Left lung (tissue), 10 donors: Measurements from ENCODE around the gene CHURC1. TPM values are rescaled to one million over a fixed set of nuclear protein-coding genes. Genes with fewer than 3 reads are reported as not detected.

ENCODE experiments used
- ATAC-seq: fragments of 200-7000 bp; cut with Tn5 transposase; one replicate; pipeline ENCODE4 v1.9.1; 2020; ENCODE audit warnings: moderate library complexity
- DNase-seq, 4 donors: peaks; one replicate each; pipeline ENCODE4 v3.0.0-alpha.2; 2013 to 2020
- H3K27ac ChIP-seq, 2 donors: fragments of 200-600 bp; sonication (generic) in 1 of 2; one replicate each; pipeline versions ENCODE4 v1.5.0 to v1.8.0; 2020 to 2021
- H3K27me3 ChIP-seq, 2 donors: fragments of 200-600 bp; sonication (generic) in 1 of 2; one replicate each; pipeline versions ENCODE4 v1.5.0 to v1.8.0; 2020 to 2021
- H3K36me3 ChIP-seq, 2 donors: fragments of 200-600 bp; sonication (generic) in 1 of 2; one replicate each; pipeline versions ENCODE4 v1.5.0 to v1.8.0; 2020 to 2021
- H3K4me1 ChIP-seq, 2 donors: fragments of 200-600 bp; one replicate each; pipeline ENCODE4 v1.8.0; 2021
- H3K4me3 ChIP-seq, 2 donors: fragments of 200-600 bp; sonication (generic) in 1 of 2; one replicate each; pipeline versions ENCODE4 v1.5.0 to v1.8.0; 2020 to 2021; ENCODE audit warnings: mild to moderate bottlenecking in 1 of 2
- H3K9me3 ChIP-seq, 2 donors: fragments of 200-600 bp; sonication (generic) in 1 of 2; one replicate each; pipeline versions ENCODE4 v1.5.0 to v1.8.0; 2020 to 2021
- CTCF ChIP-seq, 2 donors: fragments of 200-600 bp; sonication (generic) in 1 of 2; IDR thresholded peaks; one replicate each; pipeline versions ENCODE4 v1.5.0 to v1.8.0; 2021; ENCODE audit warnings: antibody characterized with exemption in 2 of 2
- intact Hi-C, 2 donors: fragments of 100-400 bp; cut with DNase I; formaldehyde crosslinking; loops; one replicate each; pipeline versions ENCODE4 v1.11.2 to v1.14.2; 2022
- polyA plus RNA-seq, 6 donors: library from polyadenylated mRNA; unstranded; fragments of 120-200 nt; gene quantifications; one replicate each; pipeline ENCODE4 v1.2.1, GENCODE V29; 2013; ENCODE audit not compliant: insufficient read length in 6 of 6
- total RNA-seq, 2 donors: library from RNA; stranded (reverse); fragmentation: NEBNext Ultra II Directional; extraction: Animal tissue kit (Norgen Biotek cat#: 25700); gene quantifications; one replicate each; pipeline ENCODE4 v1.2.1, GENCODE V29; 2021
- donor health status: DM: no; HTN: yes; CAD: no.
- donor health status: DM: no; HTN: no; CAD: no.

Gene CHURC1
- total and polyA plus RNA-seq, 8 donors, result 46.8 to 70.2 (median 58.9) TPM

GRCh38 chr14:64915029-64915424, 772 bp downstream of the CHURC1 start:
- Histone ChIP-seq H3K4me3 (peak overlapping the region; percentile 83 to 98), H3K36me3 (no peaks in the 10 kb centered on the region), H3K27me3 (peaks cover 0 to 5% of the 10 kb centered on the region in 2 donors), H3K27ac (peak overlapping the region; percentile 96 to 99), H3K4me1 (peaks cover 27 to 54% of the 10 kb centered on the region in 2 donors), H3K9me3 (no peaks in the 10 kb centered on the region)
- TF ChIP-seq CTCF (IDR thresholded peaks at IDR 0.05), result no peak
- no peak for ATAC-seq
- no peak for DNase-seq
- intact Hi-C loops, result no loop called here

- Histone ChIP-seq H3K27ac (peak overlapping the region in 1 of 2 donors; percentile 99), H3K27me3 (no peaks in the 10 kb centered on the region)
- no peak for ATAC-seq
Observed at GRCh38 chr14:64915797-64916196, 1.5 kb downstream of the CHURC1 start.

GRCh38 chr14:64918216-64918615, 4.0 kb downstream of the CHURC1 start:
- Histone ChIP-seq H3K27me3 (no peaks in the 10 kb centered on the region), H3K36me3 (no peaks in the 10 kb centered on the region), H3K9me3 (no peaks in the 10 kb centered on the region), H3K4me1 (peaks cover 28 to 57% of the 10 kb centered on the region in 2 donors), H3K27ac (peak overlapping the region in 1 of 2 donors; percentile 23), H3K4me3 (no peak overlapping the region)
- intact Hi-C loops, result no loop called here
- TF ChIP-seq CTCF (IDR thresholded peaks at IDR 0.05), result no peak
- no peak for DNase-seq
- ATAC-seq, result no peak

More at GRCh38 chr14:64915797-64916196, 1.5 kb downstream of the CHURC1 start:
- no peak for TF ChIP-seq CTCF (IDR thresholded peaks at IDR 0.05)
- Histone ChIP-seq H3K36me3 (no peaks in the 10 kb centered on the region), H3K4me1 (peaks cover 28 to 57% of the 10 kb centered on the region in 2 donors), H3K9me3 (no peaks in the 10 kb centered on the region), H3K4me3 (peak overlapping the region in 1 of 2 donors; percentile 83)
- intact Hi-C loops, result no loop called here
- DNase-seq, result no peak

GRCh38 chr14:64919215-64919614, 5.0 kb downstream of the CHURC1 start:
- Histone ChIP-seq H3K4me3 (no peak overlapping the region), H3K27me3 (no peaks in the 10 kb centered on the region), H3K9me3 (no peaks in the 10 kb centered on the region), H3K27ac (peak overlapping the region; percentile 37 to 43), H3K36me3 (peaks cover 0 to 4% of the 10 kb centered on the region in 2 donors), H3K4me1 (peaks cover 28 to 53% of the 10 kb centered on the region in 2 donors)
- intact Hi-C loops, result no loop called here
- TF ChIP-seq CTCF (IDR thresholded peaks at IDR 0.05), result no peak
- ATAC-seq (no peak), DNase-seq (no peak)

- Histone ChIP-seq H3K9me3 (no peaks in the 10 kb centered on the region), H3K27me3 (no peaks in the 10 kb centered on the region), H3K4me3 (no peak overlapping the region), H3K4me1 (peaks cover 28 to 53% of the 10 kb centered on the region in 2 donors), H3K36me3 (peaks cover 0 to 8% of the 10 kb centered on the region in 2 donors), H3K27ac (peak overlapping the region; percentile 37 to 43)
- DNase-seq (peak in 1 of 4 donors; percentile 56), ATAC-seq (peak; percentile 75)
- TF ChIP-seq CTCF (IDR thresholded peaks at IDR 0.05), result no peak
- intact Hi-C loops, result no loop called here
Observed at GRCh38 chr14:64919618-64920017, 5.4 kb downstream of the CHURC1 start.
